Occipital lobe (tissue), 2 donors: ENCODE measurements around the gene IRX4. TPM values are rescaled to one million over a fixed set of nuclear protein-coding genes. Genes with fewer than 3 reads are reported as not detected.

Experiments
- DNase-seq: peaks from one replicate; lab custom pipeline; 2025; lab: John Stamatoyannopoulos, UW
- total RNA-seq: library from RNA; depleted of rRNA; stranded (reverse); fragments of >200 nt; gene quantifications from one replicate; pipeline ENCODE4 v1.2.3, GENCODE V29; 2014

The IRX4 gene
- total RNA-seq, 1 donor from 2014 or later, result not detected

- no peak for DNase-seq
These were observed 10.1 kb upstream of the IRX4 start for GRCh38 chr5:1892685-1893445.

DNA sequence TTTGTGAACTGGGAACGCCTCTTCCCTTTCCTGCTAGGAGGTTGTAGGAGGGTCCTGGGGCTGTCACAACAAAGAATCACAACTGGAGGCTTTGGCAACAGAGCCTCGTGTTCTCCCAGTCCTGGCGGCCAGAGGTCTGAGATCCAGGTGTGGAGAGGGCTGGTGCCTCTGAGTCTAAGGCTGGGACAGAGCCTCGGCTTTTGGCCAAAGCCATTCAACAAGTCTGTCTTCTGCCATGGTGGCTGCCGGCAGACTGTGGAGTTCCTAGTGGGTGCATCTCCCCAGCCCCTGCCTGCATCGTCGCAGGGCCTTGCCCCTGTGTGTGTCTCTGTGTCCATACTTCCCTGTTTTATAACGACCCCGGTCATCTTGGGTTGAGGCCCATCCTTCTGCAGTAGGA is 9.5 kb upstream of the IRX4 start:
- DNase-seq, result no peak

DNA sequence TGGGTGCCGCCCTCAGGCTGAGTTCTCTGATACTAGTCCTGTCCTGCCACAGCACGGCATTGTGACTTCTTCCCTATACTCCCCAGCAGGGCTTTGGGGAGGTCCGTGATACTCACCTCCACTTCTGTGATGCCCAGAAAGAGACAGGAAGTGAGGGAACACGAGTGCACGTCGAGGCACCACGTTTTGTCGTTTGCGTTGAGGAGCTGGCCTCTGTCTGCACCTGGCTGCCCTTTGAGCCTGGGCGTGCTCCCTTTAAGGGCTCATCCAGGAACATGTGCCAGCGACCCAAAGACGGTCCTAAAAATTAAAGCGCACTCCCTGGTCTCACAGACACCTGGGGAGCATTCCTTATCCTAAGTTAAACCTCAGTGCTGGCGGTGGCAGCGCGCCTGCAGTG is 8.7 kb upstream of the IRX4 start:
- no peak for DNase-seq

- DNase-seq, result no peak
These were observed 7.6 kb upstream of the IRX4 start for GRCh38 chr5:1890296-1890695.

- no peak for DNase-seq
These were observed 6.8 kb upstream of the IRX4 start for GRCh38 chr5:1889321-1890065.

DNA sequence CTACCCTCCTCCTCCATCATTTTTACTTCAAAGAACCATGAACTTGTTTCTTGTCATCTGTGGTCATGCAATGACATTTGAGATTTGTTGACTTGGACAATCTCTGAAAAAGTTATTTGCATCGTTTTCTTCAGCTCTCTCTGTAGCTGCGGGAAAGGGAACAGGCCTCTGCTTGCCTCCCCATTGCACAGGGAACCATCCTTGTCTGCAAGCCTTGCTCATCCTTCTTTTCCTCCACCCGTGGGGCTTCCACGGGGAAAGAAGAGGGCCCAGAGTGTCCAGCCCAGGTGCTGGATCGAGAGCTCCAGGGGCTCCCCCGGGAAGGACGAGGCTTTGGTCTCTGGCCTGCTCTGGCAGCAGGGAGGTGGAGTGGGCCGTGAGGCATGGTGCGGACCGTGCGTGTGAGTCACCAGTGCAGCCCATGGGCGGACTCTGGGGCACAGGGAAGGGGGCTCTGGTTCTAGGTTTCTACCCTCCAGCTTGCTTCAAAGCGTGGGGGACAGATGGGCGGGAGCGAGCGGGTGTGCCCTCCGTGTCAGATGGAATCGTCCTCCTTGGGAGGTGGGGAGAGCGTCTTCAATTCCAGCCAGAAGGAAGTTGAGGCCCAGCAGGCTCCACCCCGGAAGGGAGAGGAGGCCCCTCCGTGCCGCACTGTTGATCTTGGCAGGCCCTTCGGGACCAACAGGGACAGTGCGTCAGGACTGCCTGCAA is 6.0 kb upstream of the IRX4 start:
- no peak for DNase-seq

DNA sequence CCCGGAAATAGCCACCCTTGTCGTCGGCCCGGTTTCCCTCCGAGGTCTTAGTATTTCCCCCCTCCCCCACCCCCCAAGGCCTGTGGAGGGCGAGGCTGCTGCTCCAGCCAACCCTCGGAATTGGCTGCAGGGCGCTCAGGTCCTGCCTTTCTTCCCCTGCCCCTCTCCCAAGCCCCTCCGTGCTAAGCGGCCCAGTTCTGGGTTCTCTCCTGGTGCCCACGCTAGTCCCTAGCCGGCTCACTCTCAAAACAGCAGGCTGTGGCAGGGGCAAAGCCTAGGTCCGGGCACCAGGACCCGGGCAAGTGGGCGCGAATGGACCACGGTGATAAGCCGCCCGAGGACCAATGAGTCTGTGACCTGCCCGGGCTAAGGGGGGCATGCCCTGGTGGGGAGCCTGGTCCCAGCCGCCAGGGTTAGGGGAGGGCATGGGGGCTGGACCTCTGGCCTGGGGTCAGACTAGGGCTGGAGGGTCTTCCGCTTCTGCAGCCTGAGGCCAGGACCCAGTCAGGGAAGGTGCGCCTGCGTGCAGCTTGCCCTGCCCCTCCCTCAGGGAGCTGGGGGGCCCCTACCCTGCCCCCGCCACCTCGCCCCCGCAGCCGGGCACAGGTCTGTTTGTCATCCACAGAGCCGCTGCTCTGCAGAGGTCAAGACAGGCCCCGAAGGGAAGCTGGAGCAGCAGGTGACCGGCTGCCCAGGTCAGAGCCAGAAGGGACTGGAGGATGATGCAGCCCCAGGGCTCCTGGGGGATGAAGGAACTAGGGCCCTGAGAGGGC is 5.0 kb upstream of the IRX4 start:
- DNase-seq, result no peak

- no peak for DNase-seq
These were observed 4.3 kb upstream of the IRX4 start for GRCh38 chr5:1886846-1887587.

DNA sequence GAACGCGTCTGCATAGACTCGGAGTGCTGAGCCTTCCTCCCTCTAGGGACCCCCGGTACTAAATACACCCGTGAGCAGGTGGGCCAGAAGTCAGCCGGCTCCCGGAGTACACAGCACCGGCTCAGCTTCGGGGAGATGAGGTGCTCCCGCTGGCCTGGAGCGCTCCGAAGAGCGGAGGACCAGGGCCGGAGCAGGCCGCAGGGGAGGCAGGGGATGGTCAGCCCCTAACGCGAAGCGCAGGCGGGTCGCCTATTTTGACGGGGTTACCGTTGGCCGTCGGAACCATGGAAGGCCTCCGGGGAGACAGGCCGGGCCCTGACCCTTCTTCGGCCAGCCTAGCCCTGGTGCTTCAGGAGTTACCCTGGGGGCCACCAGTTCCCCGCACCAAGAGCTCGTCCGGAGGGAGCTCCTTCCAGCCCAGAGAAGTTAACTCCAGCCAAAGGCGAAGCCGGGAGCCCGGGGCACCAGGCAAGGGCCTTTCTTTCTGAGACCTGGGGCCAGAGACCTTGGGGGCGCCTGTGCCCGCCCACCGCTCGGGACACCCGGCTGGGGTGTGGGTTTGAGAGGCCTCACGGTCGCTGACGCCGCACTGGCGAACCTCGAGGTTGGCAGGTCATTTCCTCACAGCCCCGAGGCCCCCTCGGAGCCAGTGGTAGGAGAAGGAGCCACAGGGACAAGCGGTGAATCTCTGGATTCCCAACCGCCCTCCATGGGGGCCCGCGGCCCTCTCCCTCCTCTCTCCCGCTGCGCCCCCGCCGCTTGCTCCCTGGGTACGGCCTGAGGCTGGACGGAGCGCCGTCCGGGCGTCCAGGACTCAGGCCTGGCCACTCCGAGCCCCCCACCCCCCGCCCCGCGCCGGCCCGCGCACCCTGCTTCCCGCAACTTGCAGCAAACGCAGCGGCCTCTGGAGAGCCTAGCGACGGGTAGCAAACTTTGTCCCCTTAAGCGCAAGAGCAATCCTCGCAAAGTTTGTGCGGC is 3.4 kb upstream of the IRX4 start:
- no peak for DNase-seq

- no peak for DNase-seq
These were observed 2.7 kb upstream of the IRX4 start for GRCh38 chr5:1885404-1885755.

DNA sequence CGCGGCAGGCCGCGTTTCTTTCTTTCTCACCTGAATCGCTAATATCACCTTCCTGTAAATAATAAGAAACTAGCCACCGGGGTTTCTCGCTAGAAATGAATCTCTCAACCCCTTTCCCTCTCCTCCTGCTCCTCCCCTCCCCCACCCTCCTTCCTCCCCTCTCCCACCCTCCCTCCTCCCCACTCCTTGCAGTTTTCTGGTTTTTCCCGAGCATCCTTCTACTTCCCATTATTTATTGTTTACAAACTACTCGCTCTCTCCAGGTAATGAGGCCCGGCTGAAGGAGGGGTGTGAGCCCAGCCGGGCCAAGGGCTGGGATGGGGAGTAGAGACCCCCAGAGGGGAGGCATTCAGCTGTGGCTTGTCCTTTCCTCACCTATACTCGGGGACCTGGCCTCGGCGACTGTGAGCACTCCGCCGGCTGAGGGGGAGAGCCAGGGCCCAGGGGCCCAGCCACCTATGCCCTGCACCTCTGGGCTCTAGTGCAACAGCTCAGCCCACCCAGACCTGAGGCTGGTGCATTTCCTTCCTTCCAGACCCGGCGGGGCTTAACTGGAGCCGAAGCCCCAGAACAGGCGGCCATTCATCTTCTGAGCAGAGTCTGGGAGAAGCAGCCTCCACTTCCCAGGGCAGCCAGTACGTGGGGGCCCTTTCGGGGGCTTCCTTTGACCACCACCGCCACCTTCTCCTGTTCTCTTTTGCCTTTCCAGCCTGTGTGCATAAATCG is 2.1 kb upstream of the IRX4 start:
- no peak for DNase-seq

- no peak for DNase-seq
These were observed 1.4 kb upstream of the IRX4 start for GRCh38 chr5:1883925-1884677.

DNA sequence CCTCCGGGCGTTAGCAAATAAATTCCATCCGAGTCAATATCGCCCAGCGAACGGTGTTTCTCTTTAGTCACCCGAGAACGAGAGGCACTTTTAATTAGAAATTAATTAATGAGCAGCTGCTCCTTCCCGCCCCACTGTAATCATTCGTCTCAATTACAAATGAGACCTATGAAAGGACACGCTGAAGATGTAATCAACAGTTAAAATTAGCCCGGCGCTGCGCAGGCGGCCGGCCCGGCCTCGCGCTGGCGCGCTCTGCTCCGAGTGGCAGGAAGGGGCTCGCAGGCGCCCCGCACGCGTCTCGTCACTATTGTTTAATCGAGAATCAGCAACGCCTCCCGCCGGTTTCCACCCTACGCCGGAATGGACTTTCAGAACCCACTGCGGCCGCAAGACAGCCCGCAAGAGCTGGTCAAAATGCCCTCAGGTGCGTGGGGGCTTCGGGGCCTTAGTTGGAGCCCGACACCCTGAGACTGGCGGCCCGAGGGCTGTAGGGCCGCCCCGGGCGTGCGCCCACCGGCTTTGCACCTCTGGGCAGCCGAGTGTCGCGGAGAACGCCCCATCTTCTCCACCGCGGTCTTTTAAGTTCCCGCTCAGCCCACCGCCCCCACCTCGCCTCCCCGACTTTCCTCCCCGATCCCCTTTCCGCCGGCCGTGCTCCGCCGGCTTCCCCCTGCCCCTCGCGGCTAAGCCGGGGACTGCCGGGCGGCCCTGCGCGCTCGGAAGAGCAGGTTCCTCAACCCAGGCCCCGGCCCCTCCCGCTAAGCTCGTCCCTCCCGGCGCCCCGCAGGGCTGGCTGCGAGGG is 597 bp upstream of the IRX4 start:
- DNase-seq, result no peak

DNA sequence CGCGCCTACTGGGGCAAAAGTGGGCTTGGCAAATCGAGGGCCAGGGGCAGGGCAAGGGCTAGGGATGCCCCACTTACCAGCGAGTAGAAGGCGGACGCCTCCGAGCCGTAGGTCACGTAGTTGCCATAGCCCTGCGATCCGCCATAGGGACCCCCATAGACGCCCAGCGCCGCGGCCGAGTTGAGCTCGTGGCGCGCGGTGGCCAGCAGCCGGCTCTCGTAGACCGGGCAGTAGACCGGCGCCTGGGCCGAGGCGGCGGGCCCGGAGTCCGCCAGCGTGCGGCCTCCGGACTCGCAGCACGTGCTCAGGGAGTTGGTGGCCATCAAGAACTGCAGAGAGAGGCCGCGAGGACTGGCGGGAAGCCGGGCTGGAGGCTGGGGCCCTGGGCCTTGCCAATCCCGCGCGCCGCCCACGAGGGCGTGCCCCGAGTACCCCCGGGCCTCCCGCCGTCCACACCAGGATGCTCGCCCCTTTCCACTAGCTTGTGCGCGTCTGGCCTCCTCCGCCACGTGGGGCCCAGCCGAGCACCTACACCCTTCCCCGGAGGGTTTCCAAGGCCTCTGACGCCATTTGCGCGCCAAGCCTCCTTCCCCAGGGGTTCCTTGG is 891 bp downstream of the IRX4 start:
- no peak for DNase-seq

DNA sequence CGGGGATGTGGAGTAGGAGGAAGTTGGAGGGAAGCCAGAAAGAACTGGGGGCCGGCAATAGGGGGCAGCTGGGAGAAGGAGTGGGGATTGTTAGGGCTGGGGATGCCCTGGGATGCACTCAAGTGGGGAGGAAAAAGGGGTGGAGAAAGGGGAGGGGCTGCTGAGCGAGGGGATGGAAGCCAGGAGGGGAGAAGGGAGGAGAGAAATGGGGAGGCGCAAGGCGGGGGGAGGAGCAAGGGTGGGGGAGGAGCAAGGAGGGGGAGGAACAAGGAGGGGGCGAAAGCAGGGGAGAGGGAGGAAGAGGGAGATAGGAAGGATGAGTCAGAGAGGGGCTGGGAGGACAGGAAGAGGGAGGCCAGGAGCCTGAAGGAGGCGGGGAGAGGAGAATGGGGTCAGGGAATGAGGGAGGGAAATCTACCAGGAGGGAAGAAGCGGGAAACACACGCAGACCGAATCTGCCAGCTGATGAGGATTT is 1.6 kb downstream of the IRX4 start:
- DNase-seq, result no peak

GRCh38 chr5:1880377-1881025 is 2.2 kb downstream of the IRX4 start:
- DNase-seq, result no peak
